HL-60/S4 treated with retinoic acid at 250 ng/mL for 4 days and 3 days (cell line): ENCODE data around the gene MGAT4A.
"Not testable (repeated sequence)": the region's sequence is repeated elsewhere in the genome, so short reads cannot be mapped to it uniquely, and the experiment has no call there.

Experiments used
- in situ Hi-C: fragments of 300-500 bp; cut with MboI; formaldehyde crosslinking; loops from 2 replicates; pipeline ENCODE4 v1.7.0; 2022; ENCODE audit warnings: low sequenced_read_pairs

Gene MGAT4A

GRCh38 chr2:98759827-98760625 is 29.1 kb upstream of the MGAT4A start:
- in situ Hi-C loops, result no loop called here

GRCh38 chr2:98759338-98759737 is 28.4 kb upstream of the MGAT4A start:
- in situ Hi-C loops, result no loop called here

DNA sequence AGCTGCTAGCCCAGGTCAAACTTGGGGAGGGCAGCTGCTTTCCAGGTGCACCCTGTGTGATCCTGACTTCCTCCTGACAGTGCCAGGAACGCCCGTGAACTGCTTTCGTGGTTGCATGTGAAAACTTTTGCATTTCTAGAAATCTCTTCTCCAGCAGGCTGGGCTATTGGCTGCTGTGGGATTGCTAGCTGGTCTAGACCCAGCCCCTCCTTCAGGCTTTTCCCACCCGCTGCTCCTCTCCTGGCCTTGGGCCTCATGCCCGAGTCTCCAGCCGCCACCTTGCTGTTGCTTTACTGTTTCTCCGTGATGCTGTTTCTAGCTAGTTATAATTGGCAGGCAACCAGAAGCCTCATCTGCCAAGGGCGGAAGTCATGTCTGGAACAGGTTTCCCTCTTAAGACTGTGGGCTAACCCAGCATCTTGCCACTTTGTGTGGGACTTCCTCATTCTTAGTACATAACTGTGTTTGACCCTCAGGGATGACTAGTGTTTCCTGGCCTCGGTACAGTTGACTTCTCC is 27.0 kb upstream of the MGAT4A start:
- in situ Hi-C loops, result no loop called here

DNA sequence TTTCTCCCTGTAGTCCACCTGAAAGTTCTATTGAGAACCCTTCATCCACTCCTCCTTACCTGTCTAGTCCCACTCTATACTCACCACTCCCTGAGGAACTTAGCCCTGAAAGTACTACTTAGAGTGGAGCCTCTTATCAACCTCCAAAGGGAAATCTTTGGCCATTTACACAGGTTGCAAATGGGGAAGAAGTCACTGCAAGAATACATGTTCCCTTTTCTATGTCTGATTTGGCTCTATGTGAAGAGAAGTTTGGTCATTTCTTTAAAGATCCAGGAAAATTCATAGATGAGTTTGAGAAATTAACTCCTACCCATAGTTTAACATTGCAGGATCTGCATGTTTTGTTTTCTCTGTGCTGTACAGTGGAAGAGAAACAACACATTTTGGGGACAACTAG is 22.9 kb upstream of the MGAT4A start:
- in situ Hi-C loops, result no loop called here

DNA sequence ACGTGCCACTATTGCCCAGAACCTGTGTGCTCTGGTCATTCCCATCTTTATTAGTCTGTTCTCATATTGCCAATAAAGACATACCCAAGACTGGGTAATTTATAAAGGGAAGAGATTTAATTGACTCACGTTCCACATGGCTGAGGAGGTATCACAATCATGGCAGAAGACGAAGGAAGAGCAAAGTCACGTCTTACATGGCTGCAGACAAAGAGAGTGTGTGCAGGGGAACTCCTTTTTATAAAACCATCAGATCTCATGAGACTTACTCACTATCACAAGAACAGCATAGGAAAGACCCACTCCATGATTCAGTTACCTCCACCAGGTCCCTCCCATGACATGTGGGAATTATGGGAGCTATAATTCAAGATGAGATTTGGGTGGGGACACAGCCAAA is 21.8 kb upstream of the MGAT4A start:
- in situ Hi-C loops, result not testable (repeated sequence)

- in situ Hi-C loops, result no loop called here
Observed at GRCh38 chr2:98751748-98752147, 20.8 kb upstream of the MGAT4A start.

GRCh38 chr2:98750593-98751282 is 19.8 kb upstream of the MGAT4A start:
- in situ Hi-C loops, result no loop called here

DNA sequence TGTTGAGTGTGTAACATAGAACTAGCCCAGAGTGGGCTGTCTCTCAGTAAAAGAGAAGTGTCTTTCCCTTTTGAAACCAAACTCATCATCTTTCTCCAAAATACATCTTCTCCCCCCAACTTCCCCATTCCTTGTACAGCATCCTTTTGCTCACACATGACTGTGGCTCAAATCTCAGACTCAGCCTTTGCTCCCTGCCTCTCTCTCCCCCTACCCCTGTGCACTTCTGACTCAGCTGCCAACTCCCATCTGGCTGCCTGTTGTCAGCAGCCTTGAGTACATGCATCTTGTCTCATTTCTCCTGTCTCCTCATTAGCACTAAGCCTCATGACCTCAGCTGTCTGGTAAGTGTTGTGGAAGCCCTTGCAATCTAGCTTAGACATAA is 18.1 kb upstream of the MGAT4A start:
- in situ Hi-C loops, result no loop called here

GRCh38 chr2:98748292-98749065 is 17.5 kb upstream of the MGAT4A start:
- in situ Hi-C loops, result no loop called here

DNA sequence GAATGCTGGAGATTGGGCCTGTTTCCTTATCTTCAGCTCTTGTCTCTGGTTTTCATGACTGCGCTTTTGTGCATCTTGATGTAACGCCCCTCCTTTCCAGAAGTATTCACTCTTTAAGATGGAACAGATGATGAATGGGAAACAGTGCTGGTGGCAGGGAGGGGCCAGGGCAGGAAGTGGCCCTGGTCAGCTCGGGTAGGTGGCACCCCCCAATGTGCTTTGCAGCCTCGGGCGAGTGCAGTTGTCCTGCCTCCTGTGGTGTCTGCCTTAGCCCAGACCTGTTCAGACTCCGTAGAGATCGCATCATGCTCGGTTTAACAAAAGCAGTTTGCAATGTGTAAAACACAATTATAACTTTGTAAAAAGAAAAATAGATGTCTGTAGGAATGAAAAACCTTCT is 17.0 kb upstream of the MGAT4A start:
- in situ Hi-C loops, result no loop called here

DNA sequence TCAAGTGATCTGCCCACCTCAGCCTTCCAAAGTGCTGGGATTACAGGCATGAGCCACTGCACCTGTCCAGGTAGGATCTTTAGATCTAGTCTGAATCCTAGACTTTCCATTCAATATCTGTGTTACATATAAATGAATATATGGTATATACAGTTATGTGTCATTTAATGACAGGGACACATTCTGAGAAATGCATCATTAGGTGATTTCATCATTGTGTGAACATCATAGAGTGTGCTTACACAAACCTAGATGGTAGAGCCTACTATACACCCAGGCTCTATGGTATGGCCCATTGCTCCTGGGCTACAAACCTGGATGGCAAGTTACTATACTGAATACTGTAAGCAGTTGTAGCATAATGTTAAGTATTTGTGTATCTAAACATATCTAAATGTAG is 15.5 kb upstream of the MGAT4A start:
- in situ Hi-C loops, result no loop called here

DNA sequence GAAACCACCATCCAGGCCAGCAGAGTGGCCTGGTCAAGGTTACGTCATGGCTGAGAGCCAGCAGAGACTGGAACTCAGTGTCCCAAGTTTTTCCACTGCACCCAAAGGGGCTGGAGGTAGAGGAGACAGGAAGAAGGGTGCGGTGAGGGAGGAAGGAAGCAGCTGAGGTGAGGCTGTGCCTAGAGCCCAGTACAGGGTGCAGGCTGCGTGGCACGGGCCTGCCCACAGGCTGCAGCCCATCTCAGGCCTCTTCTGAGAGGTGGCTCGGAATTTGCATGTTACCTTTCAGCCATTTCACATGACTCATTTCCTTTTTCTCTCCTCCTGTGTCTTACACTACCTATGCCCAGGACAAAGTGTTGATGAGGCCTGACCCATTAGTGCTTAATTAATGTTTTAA is 13.7 kb upstream of the MGAT4A start:
- in situ Hi-C loops, result no loop called here

DNA sequence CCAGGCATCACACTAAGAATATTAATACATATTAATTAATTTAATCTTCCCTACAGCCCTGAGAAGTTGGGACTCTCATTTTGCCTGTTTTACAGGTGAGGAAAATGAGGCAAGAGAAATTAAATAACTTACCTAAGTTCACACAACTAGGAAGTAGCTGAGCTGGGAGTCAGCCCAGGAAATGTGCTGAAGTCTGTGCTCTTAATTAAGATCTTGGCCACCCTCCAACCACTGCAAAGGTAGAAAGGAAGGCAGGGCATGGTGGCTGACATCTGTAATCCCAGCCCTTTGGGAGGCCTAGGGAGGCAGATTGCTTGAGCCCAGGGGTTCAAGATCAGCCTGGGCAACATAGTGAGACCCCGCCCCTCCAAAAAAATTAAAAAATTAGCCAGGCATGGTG is 12.9 kb upstream of the MGAT4A start:
- in situ Hi-C loops, result no loop called here

DNA sequence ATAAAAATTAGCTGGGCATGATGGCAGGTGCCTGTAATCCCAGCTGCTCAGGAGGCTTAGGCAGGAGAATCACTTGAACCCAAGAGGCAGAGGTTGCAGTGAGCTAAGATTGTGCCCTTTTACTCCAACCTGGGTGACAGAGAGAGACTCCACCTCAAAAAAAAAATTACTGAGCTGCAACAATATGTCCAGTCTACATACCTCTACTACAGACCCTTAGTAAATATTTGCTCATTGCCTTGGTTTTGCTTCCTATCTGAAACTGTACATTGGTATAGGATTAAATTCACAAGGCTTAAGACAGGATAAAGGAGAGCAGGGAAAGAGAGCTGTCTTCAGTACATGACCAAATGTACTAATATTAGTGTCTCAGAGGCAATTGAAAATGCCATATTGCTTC is 8.1 kb upstream of the MGAT4A start:
- in situ Hi-C loops, result no loop called here

- in situ Hi-C loops, result no loop called here
Observed at GRCh38 chr2:98738304-98738703, 7.4 kb upstream of the MGAT4A start.

DNA sequence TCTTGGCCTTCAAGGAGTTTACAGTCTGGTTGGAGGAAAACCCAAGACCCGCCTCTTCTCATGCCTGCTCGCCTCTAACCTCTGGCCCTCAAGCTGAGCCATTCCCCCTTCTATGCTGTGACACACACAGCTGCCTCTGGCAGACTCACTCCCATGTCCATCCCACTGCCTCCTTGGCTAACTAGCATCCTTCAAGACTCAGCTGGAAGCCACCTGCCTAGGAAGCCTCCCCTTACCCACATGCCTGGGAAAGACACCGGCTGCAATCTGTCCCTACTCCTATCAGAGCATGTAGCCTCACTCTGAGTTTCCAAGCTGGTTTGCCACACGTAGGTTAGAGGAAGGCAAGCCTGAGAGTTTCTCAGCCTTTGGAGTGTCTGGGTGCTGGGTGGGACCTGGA is 6.9 kb upstream of the MGAT4A start:
- in situ Hi-C loops, result no loop called here

DNA sequence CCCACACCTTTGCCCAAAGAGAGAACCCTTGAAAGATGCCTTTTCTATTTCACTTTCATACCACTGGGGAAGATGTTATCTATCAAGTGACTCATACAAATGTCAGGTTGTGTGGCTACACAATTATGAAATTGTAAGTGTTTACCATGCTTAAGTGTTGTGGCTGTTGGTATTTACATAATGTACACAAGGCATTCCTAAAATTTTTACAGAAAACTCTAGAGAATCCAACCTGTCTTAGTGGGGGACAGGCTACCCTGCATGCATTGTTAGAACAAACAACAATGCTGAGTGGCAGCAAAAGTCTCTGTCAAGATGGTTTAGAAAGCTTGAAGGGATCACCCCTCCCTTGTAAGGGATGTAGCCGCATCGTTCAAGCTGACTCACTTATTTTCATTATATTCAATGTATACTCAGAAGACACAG is 5.5 kb upstream of the MGAT4A start:
- in situ Hi-C loops, result no loop called here

- in situ Hi-C loops, result no loop called here
Observed at GRCh38 chr2:98734823-98735260, 3.9 kb upstream of the MGAT4A start.

GRCh38 chr2:98734162-98734561 is 3.2 kb upstream of the MGAT4A start:
- in situ Hi-C loops, result no loop called here

- in situ Hi-C loops, result no loop called here
Observed at GRCh38 chr2:98732430-98733051, 1.6 kb upstream of the MGAT4A start.

DNA sequence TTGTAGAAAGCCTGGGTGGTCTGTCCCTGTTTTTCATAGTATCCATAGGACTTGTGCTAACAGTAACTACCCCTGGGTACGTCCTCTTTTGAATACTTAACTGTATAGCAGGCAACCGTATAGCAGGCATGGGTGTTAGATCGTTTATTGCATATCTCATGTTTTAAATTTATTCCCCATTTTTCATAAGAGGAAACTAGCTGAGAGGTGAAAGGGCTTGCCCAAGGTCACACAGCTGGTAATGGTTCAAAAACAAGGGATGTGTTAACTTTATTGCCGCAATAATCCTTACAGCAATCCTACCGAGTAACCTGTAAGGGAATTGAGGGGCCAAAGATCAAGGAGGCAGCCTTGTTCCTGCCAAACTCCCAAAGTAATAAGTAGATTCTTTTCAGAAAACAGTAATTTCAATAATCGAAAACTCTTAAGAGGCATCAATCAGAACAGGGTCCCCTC is 990 bp upstream of the MGAT4A start:
- in situ Hi-C loops, result no loop called here
